SK-N-SH (cell line): ENCODE data around the gene AIMP1.

Experiments used
- CHD2 ChIP-seq: fragments of 150-350 bp; IDR thresholded peaks from 2 replicates; pipeline ENCODE4 v1.6.1; 2018; ENCODE audit warnings: low read length; ENCODE audit not compliant: partially characterized antibody
- CTCF ChIP-seq: fragments of 200-600 bp; sonication (generic); IDR thresholded peaks from 2 replicates; pipeline ENCODE4 v1.6.1; 2017; ENCODE audit warnings: antibody characterized with exemption, mild to moderate bottlenecking, moderate library complexity
- EP300 ChIP-seq, 2 experiments: IDR thresholded peaks; 2 replicates each; pipeline versions ENCODE4 v1.4.0 to v1.6.1; 2012; ENCODE audit warnings: borderline replicate concordance in 1 of 2, low read depth in 1 of 2, low read length in 1 of 2
- EZH2phosphoT487 ChIP-seq: fragments of 200-600 bp; sonication (generic); IDR thresholded peaks from 2 replicates; pipeline ENCODE4 v1.6.1; 2017; ENCODE audit warnings: low read depth, mixed run types, mild to moderate bottlenecking, antibody characterized with exemption, moderate library complexity, borderline replicate concordance
- FOXM1 ChIP-seq: IDR thresholded peaks from 2 replicates; pipeline ENCODE4 v1.4.0; 2012; ENCODE audit warnings: low read depth, mild to moderate bottlenecking
- JUND ChIP-seq: IDR thresholded peaks from 2 replicates; pipeline ENCODE4 v1.4.0; 2012
- POLR2AphosphoS5 ChIP-seq: IDR thresholded peaks from 2 replicates; pipeline ENCODE4 v1.6.1; 2012; ENCODE audit warnings: low read depth, low read length
- REST ChIP-seq: IDR thresholded peaks from 2 replicates; pipeline ENCODE4 v1.6.1; 2012; ENCODE audit warnings: mild to moderate bottlenecking, low read depth, low read length, moderate library complexity
- SIN3A ChIP-seq: IDR thresholded peaks from 2 replicates; pipeline ENCODE4 v1.6.1; 2012; ENCODE audit warnings: low read depth, mild to moderate bottlenecking, low read length, moderate library complexity, borderline replicate concordance
- TF ChIP-seq, protein P1 (sequence below): IDR thresholded peaks from 2 replicates; pipeline ENCODE4 v1.4.0; 2012; ENCODE audit warnings: low read depth, borderline replicate concordance

DNA sequence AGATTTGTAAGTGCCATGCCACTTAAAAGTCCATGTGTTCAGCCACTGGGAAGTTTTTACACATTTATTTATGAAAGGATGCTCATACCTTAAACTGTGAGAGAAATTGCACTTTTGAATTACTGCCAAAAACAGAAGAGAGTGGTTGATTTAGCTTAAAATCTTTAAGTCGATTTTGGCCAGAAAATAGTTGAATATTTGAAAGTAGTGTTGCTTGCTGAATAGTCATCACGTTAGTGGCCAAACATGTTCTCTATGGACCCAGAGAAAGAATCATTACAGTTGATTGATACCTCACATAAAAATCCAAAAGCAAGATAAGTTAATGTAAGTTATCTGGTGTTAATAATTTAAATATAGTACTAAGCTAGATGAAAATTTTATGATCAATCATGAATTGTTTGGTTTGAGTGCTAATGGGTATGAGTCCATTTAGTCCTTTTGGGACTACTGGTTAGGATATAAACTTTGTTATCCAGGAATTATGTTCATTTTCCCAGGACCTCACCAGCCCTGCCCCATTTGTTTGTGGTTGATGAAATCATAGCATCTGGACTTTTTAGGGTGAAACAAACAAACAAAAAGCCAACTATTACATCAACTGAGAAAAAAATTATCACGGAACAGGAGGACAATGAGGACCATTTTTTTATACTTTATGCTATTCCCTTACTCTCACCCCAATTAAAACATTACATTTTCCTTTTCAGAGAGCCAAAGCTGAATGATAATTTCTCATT is 45.9 kb downstream of the AIMP1 start:
- TF ChIP-seq CTCF: no peak
- TF ChIP-seq REST: no peak
- TF ChIP-seq POLR2AphosphoS5: no peak
- no peak for TF ChIP-seq JUND
- TF ChIP-seq EP300 (IDR thresholded peaks at IDR 0.05; ENCODE audit: borderline replicate concordance in 1 of 2, low read depth in 1 of 2, low read length in 1 of 2): no peak
- TF ChIP-seq, protein P1, sequence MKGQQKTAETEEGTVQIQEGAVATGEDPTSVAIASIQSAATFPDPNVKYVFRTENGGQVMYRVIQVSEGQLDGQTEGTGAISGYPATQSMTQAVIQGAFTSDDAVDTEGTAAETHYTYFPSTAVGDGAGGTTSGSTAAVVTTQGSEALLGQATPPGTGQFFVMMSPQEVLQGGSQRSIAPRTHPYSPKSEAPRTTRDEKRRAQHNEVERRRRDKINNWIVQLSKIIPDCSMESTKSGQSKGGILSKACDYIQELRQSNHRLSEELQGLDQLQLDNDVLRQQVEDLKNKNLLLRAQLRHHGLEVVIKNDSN: no peak
- no peak for TF ChIP-seq SIN3A
- TF ChIP-seq EZH2phosphoT487: no peak
- no peak for TF ChIP-seq CHD2
- TF ChIP-seq FOXM1: no peak
